Trophoblast cell (in vitro differentiated cells and primary cell): ENCODE results near the gene PLEKHA7.

Source experiments
- DNase-seq, 2 donors: peaks; one replicate each; pipeline ENCODE4 v3.0.0-alpha.2; 2016
- H2AFZ ChIP-seq: 2 replicates; pipeline ENCODE4 v1.6.1; 2013; ENCODE audit warnings: low read length, moderate library complexity, mild to moderate bottlenecking; ENCODE audit not compliant: insufficient read depth, poor library complexity
- H2AK5ac ChIP-seq: 2 replicates; pipeline ENCODE4 v1.6.1; 2013; ENCODE audit warnings: mild to moderate bottlenecking, low read length
- H2BK120ac ChIP-seq: 2 replicates; pipeline ENCODE4 v1.6.1; 2013; ENCODE audit warnings: low read length, mild to moderate bottlenecking, moderate library complexity; ENCODE audit not compliant: insufficient read depth, poor library complexity
- H2BK12ac ChIP-seq: 2 replicates; pipeline ENCODE4 v1.6.1; 2013; ENCODE audit warnings: mild to moderate bottlenecking, low read length, moderate library complexity
- H2BK5ac ChIP-seq: 2 replicates; pipeline ENCODE4 v1.6.1; 2013; ENCODE audit warnings: low read length, low read depth, moderate library complexity, mild to moderate bottlenecking; ENCODE audit not compliant: poor library complexity
- H3K14ac ChIP-seq: 2 replicates; pipeline ENCODE4 v1.6.1; 2013; ENCODE audit warnings: mild to moderate bottlenecking, low read length
- H3K18ac ChIP-seq: 2 replicates; pipeline ENCODE4 v1.6.1; 2013; ENCODE audit warnings: mild to moderate bottlenecking, low read length
- H3K23ac ChIP-seq: 2 replicates; pipeline ENCODE4 v1.6.1; 2013; ENCODE audit warnings: low read length
- H3K27ac ChIP-seq: 2 replicates; pipeline ENCODE4 v1.5.1; 2013; ENCODE audit warnings: low read depth, mild to moderate bottlenecking, inconsistent platforms, low read length, moderate library complexity
- H3K27me3 ChIP-seq: 2 replicates; pipeline ENCODE4 v1.6.1; 2013; ENCODE audit warnings: inconsistent platforms, mild to moderate bottlenecking, low read length, moderate library complexity; ENCODE audit not compliant: insufficient read depth
- H3K36me3 ChIP-seq, 2 experiments: 1 replicate in 1 of 2; 2 replicates in 1 of 2; pipeline ENCODE4 v1.6.1; 2013; ENCODE audit warnings: low read length in 2 of 2, mild to moderate bottlenecking in 2 of 2, moderate library complexity in 1 of 2; ENCODE audit not compliant: insufficient read depth in 2 of 2, control insufficient read depth in 1 of 2
- H3K4ac ChIP-seq: 2 replicates; pipeline ENCODE4 v1.6.1; 2013; ENCODE audit warnings: low read depth, mild to moderate bottlenecking, low read length, moderate library complexity
- H3K4me1 ChIP-seq, 2 experiments: 1 replicate in 1 of 2; 2 replicates in 1 of 2; pipeline ENCODE4 v1.6.1; 2013; ENCODE audit warnings: low read length in 2 of 2, mild to moderate bottlenecking in 2 of 2, moderate library complexity in 1 of 2; ENCODE audit not compliant: insufficient read depth in 2 of 2, control insufficient read depth in 1 of 2
- H3K4me2 ChIP-seq: 2 replicates; pipeline ENCODE4 v1.6.1; 2013; ENCODE audit warnings: inconsistent platforms, mild to moderate bottlenecking, low read length, moderate library complexity
- H3K4me3 ChIP-seq: 2 replicates; pipeline ENCODE4 v1.5.1; 2013; ENCODE audit warnings: mild to moderate bottlenecking, low read depth, low read length, inconsistent platforms
- H3K79me1 ChIP-seq: one replicate; pipeline ENCODE4 v1.6.1; 2013; ENCODE audit warnings: low read length
- H3K79me2 ChIP-seq: 2 replicates; pipeline ENCODE4 v1.6.1; 2013; ENCODE audit warnings: low read length, mild to moderate bottlenecking; ENCODE audit not compliant: control insufficient read depth, insufficient read depth, poor library complexity
- H3K9ac ChIP-seq: 2 replicates; pipeline ENCODE4 v1.6.1; 2013; ENCODE audit warnings: mild to moderate bottlenecking, low read length
- H3K9me3 ChIP-seq: 2 replicates; pipeline ENCODE4 v1.6.1; 2013; ENCODE audit warnings: low read depth, mild to moderate bottlenecking, control low read depth, inconsistent platforms, low read length; ENCODE audit not compliant: insufficient read depth
- H4K12ac ChIP-seq: 2 replicates; pipeline ENCODE4 v1.6.1; 2013; ENCODE audit warnings: low read depth, mild to moderate bottlenecking, low read length, moderate library complexity
- H4K8ac ChIP-seq: 2 replicates; pipeline ENCODE4 v1.6.1; 2013; ENCODE audit warnings: low read depth, mild to moderate bottlenecking, low read length, moderate library complexity
- H4K91ac ChIP-seq: one replicate; pipeline ENCODE4 v1.6.1; 2013; ENCODE audit warnings: low read depth, mild to moderate bottlenecking, low read length, moderate library complexity
- WGBS: extraction: QIAGEN DNeasy Blood & Tissue Kit; methylation state at CpG from one replicate; pipeline ENCODE4 v1.1.7; 2013; ENCODE audit warnings: missing lambda C conversion rate; ENCODE audit not compliant: insufficient read length, insufficient coverage; ENCODE audit errors: extremely low coverage; 5-methylcytosine and 5-hydroxymethylcytosine counted together

Gene PLEKHA7

DNA sequence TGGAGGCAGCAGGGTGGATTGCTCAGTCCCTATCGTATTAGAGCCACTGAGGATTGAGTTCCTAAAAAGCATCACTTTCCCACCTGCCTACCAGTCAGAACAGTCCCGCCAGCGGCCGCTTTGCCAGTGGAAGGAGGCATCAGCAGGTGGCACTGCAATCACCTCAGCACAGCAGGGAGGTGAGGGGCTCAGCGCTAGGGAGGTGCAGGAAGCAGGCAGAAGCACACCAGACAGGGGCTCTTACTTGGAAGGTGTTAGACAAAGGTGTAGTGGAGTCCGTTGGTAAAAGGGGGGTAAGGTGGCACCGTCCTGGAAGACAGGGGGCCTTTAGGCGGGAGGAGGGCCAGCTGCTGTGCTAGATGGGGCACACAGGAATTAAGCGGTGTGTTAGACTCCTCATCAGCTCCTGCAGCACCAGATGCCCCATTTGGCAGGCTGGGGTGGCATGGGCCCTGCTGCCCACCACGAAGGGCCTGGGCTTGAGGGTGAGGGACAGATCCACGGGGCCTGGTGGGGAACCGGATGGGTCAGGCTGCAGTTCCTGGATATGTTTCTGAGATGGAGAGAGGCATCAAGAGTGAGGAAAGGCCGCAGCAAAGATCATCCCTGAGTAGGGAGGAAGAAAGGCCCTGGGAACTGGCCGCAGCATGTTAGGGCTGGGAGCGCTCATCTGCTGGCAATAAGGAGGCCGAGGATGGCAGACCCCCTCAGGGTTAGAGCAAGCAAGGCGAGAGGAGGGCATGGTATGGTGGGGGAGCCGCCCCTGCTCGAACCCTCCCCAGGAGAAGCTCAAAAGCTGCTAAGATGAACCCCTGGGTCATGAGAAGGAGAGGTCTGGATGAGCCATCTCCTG lies 233.3 kb downstream of the PLEKHA7 start:
- Histone ChIP-seq H3K4ac (no peak overlapping the region), H2AK5ac (no peak overlapping the region), H3K27me3 (no peaks in the 10 kb centered on the region), H3K4me3 (no peak overlapping the region), H3K23ac (no peak overlapping the region), H2BK12ac (no peak overlapping the region), H3K36me3 (peaks cover 56 to 73% of the 10 kb centered on the region in 2 experiments), H4K8ac (no peak overlapping the region), H3K14ac (no peak overlapping the region), H3K18ac (no peak overlapping the region), H2BK5ac (no peak overlapping the region), H3K9ac (no peak overlapping the region), H3K4me1 (peaks cover 20 to 21% of the 10 kb centered on the region in 2 experiments), H2BK120ac (no peak overlapping the region), H3K9me3 (peaks cover 3% of the 10 kb centered on the region), H3K4me2 (no peak overlapping the region), H3K27ac (no peak overlapping the region), H2AFZ (no peak overlapping the region), H4K91ac (no peak overlapping the region), H3K79me2 (no peaks in the 10 kb centered on the region), H4K12ac (no peak overlapping the region), H3K79me1 (peaks cover 4% of the 10 kb centered on the region)
- DNase-seq: no peak
- WGBS: no CpG with 5 or more reads among the region's 19 CpGs

DNA sequence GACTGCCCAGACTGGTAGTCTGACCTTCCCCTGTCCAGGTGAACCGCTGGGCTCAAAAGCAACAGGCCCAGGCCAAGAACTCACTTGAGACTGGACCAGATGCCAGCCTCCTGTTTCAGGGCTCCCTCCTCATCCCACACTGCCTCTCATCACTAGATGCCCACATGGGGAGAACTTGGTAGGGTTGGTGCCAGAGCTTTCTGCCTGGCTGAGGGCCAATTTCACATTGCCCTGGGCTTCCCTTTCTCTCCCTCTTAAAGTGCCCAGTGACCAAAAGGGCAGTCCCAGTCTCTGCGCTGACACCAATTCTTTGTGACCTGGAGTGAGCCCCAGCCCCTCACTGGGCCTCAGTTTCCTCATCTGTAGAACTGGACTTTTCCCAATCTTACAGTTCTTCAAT lies 234.1 kb downstream of the PLEKHA7 start:
- Histone ChIP-seq H3K36me3 (peaks cover 54 to 69% of the 10 kb centered on the region in 2 experiments), H3K9me3 (peaks cover 3% of the 10 kb centered on the region), H2BK12ac (no peak overlapping the region), H3K4ac (no peak overlapping the region), H3K18ac (no peak overlapping the region), H2AK5ac (no peak overlapping the region), H3K4me1 (peaks cover 17 to 21% of the 10 kb centered on the region in 2 experiments), H2AFZ (no peak overlapping the region), H3K79me1 (peaks cover 4% of the 10 kb centered on the region), H3K27me3 (no peaks in the 10 kb centered on the region), H3K4me3 (no peak overlapping the region), H2BK120ac (no peak overlapping the region), H3K9ac (no peak overlapping the region), H3K79me2 (no peaks in the 10 kb centered on the region), H4K8ac (no peak overlapping the region), H3K23ac (no peak overlapping the region), H2BK5ac (no peak overlapping the region), H4K12ac (no peak overlapping the region), H3K14ac (no peak overlapping the region), H3K27ac (no peak overlapping the region), H3K4me2 (no peak overlapping the region), H4K91ac (no peak overlapping the region)
- no peak for DNase-seq
- WGBS: no CpG with 5 or more reads among the region's 2 CpGs

DNA sequence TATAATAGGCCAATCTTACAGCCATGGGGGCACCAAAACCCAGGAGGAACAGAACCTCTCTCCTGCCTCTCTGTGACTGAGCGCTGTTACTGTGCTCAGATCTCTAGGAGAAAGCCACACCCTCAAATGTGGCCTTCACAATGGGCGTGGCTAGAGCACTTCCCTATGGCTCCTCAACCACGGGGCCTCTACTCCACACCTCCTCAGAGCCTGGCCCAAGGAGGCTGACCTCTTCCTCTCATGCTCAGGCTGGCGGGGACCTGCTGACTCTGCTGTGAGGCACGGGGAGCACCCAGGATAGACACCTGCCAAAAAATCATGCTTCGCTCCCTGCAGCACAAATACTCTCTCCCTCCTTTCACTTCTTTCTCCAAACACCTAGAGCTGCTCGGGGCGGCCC lies 234.8 kb downstream of the PLEKHA7 start:
- H4K8ac ChIP-seq: no peak overlapping the region
- no peak overlapping the region for H3K4me2 ChIP-seq
- peaks cover 13 to 21% of the 10 kb centered on the region in 2 experiments for H3K4me1 ChIP-seq
- H2AFZ ChIP-seq: no peak overlapping the region
- no peak overlapping the region for H3K14ac ChIP-seq
- no peak overlapping the region for H3K4ac ChIP-seq
- H3K79me2 ChIP-seq: no peaks in the 10 kb centered on the region
- H3K9ac ChIP-seq: no peak overlapping the region
- H4K12ac ChIP-seq: no peak overlapping the region
- no peak overlapping the region for H3K4me3 ChIP-seq
- H2BK120ac ChIP-seq: no peak overlapping the region
- no peak overlapping the region for H3K27ac ChIP-seq
- H2BK12ac ChIP-seq: no peak overlapping the region
- H3K23ac ChIP-seq: no peak overlapping the region
- H3K27me3 ChIP-seq: no peaks in the 10 kb centered on the region
- H3K18ac ChIP-seq: no peak overlapping the region
- H2AK5ac ChIP-seq: no peak overlapping the region
- H4K91ac ChIP-seq: no peak overlapping the region
- peaks cover 4% of the 10 kb centered on the region for H3K79me1 ChIP-seq
- no peak overlapping the region for H2BK5ac ChIP-seq
- H3K36me3 ChIP-seq: peaks cover 52 to 69% of the 10 kb centered on the region in 2 experiments
- no CpG with 5 or more reads among the region's 8 CpGs for WGBS
- peaks cover 3% of the 10 kb centered on the region for H3K9me3 ChIP-seq
- peak in 1 of 2 donors; percentile 9 for DNase-seq

DNA sequence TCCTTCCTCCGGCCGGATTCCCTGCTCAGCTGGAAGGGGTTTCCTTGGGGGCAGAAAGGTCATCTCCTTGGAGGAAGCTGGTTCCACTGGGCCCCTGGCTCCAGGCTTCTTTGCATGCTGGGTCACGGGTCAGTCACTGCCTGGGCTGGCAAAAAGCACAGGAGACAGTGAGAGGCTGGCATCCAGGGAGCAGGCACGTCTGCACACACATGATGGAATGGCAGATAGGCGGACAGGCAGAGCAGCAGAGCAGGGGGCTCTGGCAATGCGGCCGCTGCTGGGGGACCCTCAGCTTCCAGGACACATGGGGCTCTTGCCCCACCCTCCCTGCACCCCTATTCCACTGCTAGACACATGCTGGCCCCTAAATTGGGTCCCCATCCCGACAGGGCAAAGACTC lies 235.3 kb downstream of the PLEKHA7 start:
- Histone ChIP-seq H3K4me1 (peaks cover 10 to 18% of the 10 kb centered on the region in 2 experiments), H2BK5ac (no peak overlapping the region), H3K4me3 (no peak overlapping the region), H3K36me3 (peaks cover 52 to 73% of the 10 kb centered on the region in 2 experiments), H3K4ac (no peak overlapping the region), H2AFZ (no peak overlapping the region), H3K14ac (no peak overlapping the region), H3K27ac (no peak overlapping the region), H3K9me3 (peaks cover 3% of the 10 kb centered on the region), H4K8ac (no peak overlapping the region), H4K12ac (no peak overlapping the region), H3K23ac (no peak overlapping the region), H3K27me3 (no peaks in the 10 kb centered on the region), H3K9ac (no peak overlapping the region), H3K79me2 (no peaks in the 10 kb centered on the region), H2BK120ac (no peak overlapping the region), H2AK5ac (no peak overlapping the region), H3K79me1 (peaks cover 4% of the 10 kb centered on the region), H2BK12ac (no peak overlapping the region), H4K91ac (no peak overlapping the region), H3K18ac (no peak overlapping the region), H3K4me2 (no peak overlapping the region)
- WGBS: no CpG with 5 or more reads among the region's 8 CpGs
- DNase-seq: no peak
